Lower leg skin (tissue), 4 donors: Measurements from ENCODE around the gene ZNF407. TPM values are rescaled to one million over a fixed set of nuclear protein-coding genes. Genes with fewer than 3 reads are reported as not detected.
"Not testable (repeated sequence)": the region's sequence is repeated elsewhere in the genome, so short reads cannot be mapped to it uniquely, and the experiment has no call there.

Experiments used
- DNase-seq, 2 donors: peaks; one replicate each; pipeline ENCODE4 v3.0.0-alpha.2; 2019; ENCODE audit warnings: low spot score in 2 of 2
- H3K4me3 ChIP-seq: fragments of 200-600 bp; sonication (generic); 2 replicates; pipeline ENCODE4 v1.5.1; 2017; ENCODE audit warnings: mild to moderate bottlenecking, low read depth; ENCODE audit not compliant: poor library complexity, severe bottlenecking
- CTCF ChIP-seq, 3 donors: fragments of 450-650 bp; IDR thresholded peaks; one replicate each; pipeline ENCODE4 v1.5.1; 2016; ENCODE audit warnings: antibody characterized with exemption in 3 of 3, mild to moderate bottlenecking in 3 of 3, moderate library complexity in 2 of 3
- POLR2A ChIP-seq, 2 donors: fragments of 450-650 bp; IDR thresholded peaks; one replicate each; pipeline ENCODE4 v1.6.1; 2016 to 2017; ENCODE audit warnings: antibody characterized with exemption in 2 of 2, mild to moderate bottlenecking in 1 of 2, moderate library complexity in 1 of 2
- WGBS, 2 donors: methylation state at CpG; one replicate each; pipeline ENCODE4 v1.1.5; 2018; 5-methylcytosine and 5-hydroxymethylcytosine counted together
- intact Hi-C: fragments of 100-400 bp; cut with DNase I; formaldehyde crosslinking; loops from one replicate; pipeline ENCODE4 v1.15.0; 2023; ENCODE audit warnings: low total_unique reads
- total RNA-seq, 4 donors: library from RNA; depleted of rRNA; stranded (reverse); fragments of >200 nt; gene quantifications; one replicate each; pipeline ENCODE4 v1.1.0, GENCODE V29; 2016

ZNF407 gene
- total RNA-seq, 4 donors from 2014 or later, result 7.0 to 13.9 (median 10.9) TPM

- no peak overlapping the region for H3K4me3 ChIP-seq
- no peak for TF ChIP-seq POLR2A (IDR thresholded peaks at IDR 0.05)
- no peak for TF ChIP-seq CTCF (IDR thresholded peaks at IDR 0.05)
- WGBS, 2 donors, result 44 to 45% methylated on average over 3 of the region's 3 CpGs
- no peak for DNase-seq
- intact Hi-C loops, result no loop called here
These were observed 33.7 kb upstream of the ZNF407 start for GRCh38 chr18:74563999-74564398.

GRCh38 chr18:74565164-74565563, 32.5 kb upstream of the ZNF407 start:
- H3K4me3 ChIP-seq, DNase-seq, intact Hi-C loops: not testable (repeated sequence)
- WGBS, 2 donors, result 93 to 100% methylated on average over 1 of the region's 1 CpG

- WGBS, 2 donors, result 75 to 91% methylated on average over 3 of the region's 3 CpGs
- H3K4me3 ChIP-seq, intact Hi-C loops: not testable (repeated sequence)
- DNase-seq, result peak in 1 of 2 donors; percentile 29
These were observed 31.7 kb upstream of the ZNF407 start for GRCh38 chr18:74565993-74566392.

DNA sequence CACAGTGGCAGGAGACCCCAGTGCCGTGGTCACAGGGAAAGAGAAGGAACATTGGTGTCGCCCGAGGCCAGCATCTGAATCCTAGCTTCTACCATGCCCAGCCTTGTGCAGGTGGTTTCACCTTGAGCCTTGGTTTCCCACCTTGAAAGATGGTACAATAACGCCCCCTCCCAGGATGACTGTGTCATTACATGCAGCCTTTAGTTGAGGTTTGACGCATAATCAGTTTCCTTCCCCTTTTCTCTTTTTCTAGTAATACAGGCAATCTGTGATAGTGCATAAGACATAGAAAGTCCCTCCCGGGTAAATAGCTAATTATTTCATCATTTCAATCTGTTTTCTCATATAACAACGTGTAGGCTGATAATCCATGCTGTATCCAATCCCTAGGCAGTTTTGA, 29.8 kb upstream of the ZNF407 start:
- TF ChIP-seq CTCF (IDR thresholded peaks at IDR 0.05) (no peak), POLR2A (IDR thresholded peaks at IDR 0.05) (no peak)
- WGBS, 2 donors, result 68 to 69% methylated on average over 7 of the region's 7 CpGs
- intact Hi-C loops, result no loop called here
- no peak overlapping the region for H3K4me3 ChIP-seq
- DNase-seq, result no peak

- H3K4me3 ChIP-seq, result no peak overlapping the region
- 86 to 96% methylated on average over 4 of the region's 4 CpGs for WGBS, 2 donors
- no peak for DNase-seq
- intact Hi-C loops, result no loop called here
- TF ChIP-seq POLR2A (IDR thresholded peaks at IDR 0.05) (no peak), CTCF (IDR thresholded peaks at IDR 0.05) (no peak)
These were observed 28.3 kb upstream of the ZNF407 start for GRCh38 chr18:74569401-74569800.

GRCh38 chr18:74570266-74570665, 27.4 kb upstream of the ZNF407 start:
- 76 to 77% methylated on average over 4 of the region's 4 CpGs for WGBS, 2 donors
- TF ChIP-seq CTCF (IDR thresholded peaks at IDR 0.05), result no peak
- no peak for TF ChIP-seq POLR2A (IDR thresholded peaks at IDR 0.05)
- no peak for DNase-seq
- H3K4me3 ChIP-seq, result no peak overlapping the region
- intact Hi-C loops, result no loop called here

GRCh38 chr18:74571895-74572680, 25.6 kb upstream of the ZNF407 start:
- intact Hi-C loops, result no loop called here
- whole genome bisulfite sequencing, 2 donors, result 87 to 92% methylated on average over 12 of the region's 12 CpGs
- no peak for DNase-seq
- TF ChIP-seq CTCF (IDR thresholded peaks at IDR 0.05), result no peak
- no peak for TF ChIP-seq POLR2A (IDR thresholded peaks at IDR 0.05)
- H3K4me3 ChIP-seq, result no peak overlapping the region
